Right atrium auricular region (tissue), 2 donors: ENCODE data around the gene DYSF. TPM values are rescaled to one million over a fixed set of nuclear protein-coding genes. Genes with fewer than 3 reads are reported as not detected.

Experiments used
- DNase-seq: peaks from one replicate; pipeline ENCODE4 v3.0.0-alpha.2; 2019; ENCODE audit warnings: low spot score
- H3K27ac ChIP-seq, 2 donors: fragments of 200-600 bp; sonication (generic); 1 replicate in 1 of 2; 2 replicates in 1 of 2; pipeline ENCODE4 v1.5.1; 2016 to 2019
- H3K27me3 ChIP-seq, 2 donors: fragments of 200-600 bp; sonication (generic); one replicate each; pipeline versions ENCODE4 v1.5.1 to v1.6.0; 2017 to 2019
- H3K36me3 ChIP-seq: fragments of 200-600 bp; sonication (generic); one replicate; pipeline ENCODE4 v1.5.1; 2016
- H3K4me1 ChIP-seq, 2 donors: fragments of 200-600 bp; sonication (generic); one replicate each; pipeline versions ENCODE4 v1.5.1 to v1.6.0; 2017 to 2019
- H3K4me3 ChIP-seq, 2 donors: fragments of 200-600 bp; sonication (generic); 1 replicate in 1 of 2; 2 replicates in 1 of 2; pipeline ENCODE4 v1.5.1; 2017 to 2019; ENCODE audit warnings: mild to moderate bottlenecking in 1 of 2, moderate library complexity in 1 of 2
- H3K9me3 ChIP-seq, 2 donors: fragments of 200-600 bp; sonication (generic); one replicate each; pipeline ENCODE4 v1.5.1; 2019
- CTCF ChIP-seq, 2 donors: fragments of 200-600 bp; sonication (generic); IDR thresholded peaks; one replicate each; pipeline ENCODE4 v1.5.1; 2019; ENCODE audit warnings: antibody characterized with exemption in 2 of 2
- total RNA-seq, 2 donors: library from RNA; depleted of rRNA; stranded (reverse); fragments of >200 nt; gene quantifications; one replicate each; pipeline ENCODE4 v1.1.0, GENCODE V29; 2016

DYSF gene
- total RNA-seq, 2 donors from 2014 or later, result 31.3 to 52.1 TPM

GRCh38 chr2:71695235-71696120 lies 242.1 kb downstream of the DYSF start:
- Histone ChIP-seq H3K27ac (no peak overlapping the region), H3K9me3 (no peaks in the 10 kb centered on the region), H3K36me3 (no peaks in the 10 kb centered on the region), H3K27me3 (no peaks in the 10 kb centered on the region), H3K4me1 (peaks cover 0 to 36% of the 10 kb centered on the region in 2 donors), H3K4me3 (no peak overlapping the region)
- no peak for DNase-seq
- no peak for TF ChIP-seq CTCF (IDR thresholded peaks at IDR 0.05)

- Histone ChIP-seq H3K9me3 (no peaks in the 10 kb centered on the region), H3K36me3 (no peaks in the 10 kb centered on the region), H3K27me3 (no peaks in the 10 kb centered on the region), H3K4me1 (peaks cover 0 to 45% of the 10 kb centered on the region in 2 donors), H3K4me3 (no peak overlapping the region), H3K27ac (no peak overlapping the region)
- no peak for TF ChIP-seq CTCF (IDR thresholded peaks at IDR 0.05)
- DNase-seq, result no peak
Observed at GRCh38 chr2:71696381-71696780, 243.0 kb downstream of the DYSF start.

GRCh38 chr2:71697106-71698004 lies 244.0 kb downstream of the DYSF start:
- no peak overlapping the region for H3K4me3 ChIP-seq
- DNase-seq, result no peak
- H3K4me1 ChIP-seq, result peaks cover 0 to 46% of the 10 kb centered on the region in 2 donors
- H3K27me3 ChIP-seq, result no peaks in the 10 kb centered on the region
- H3K9me3 ChIP-seq, result no peaks in the 10 kb centered on the region
- TF ChIP-seq CTCF (IDR thresholded peaks at IDR 0.05), result no peak
- no peaks in the 10 kb centered on the region for H3K36me3 ChIP-seq
- no peak overlapping the region for H3K27ac ChIP-seq

GRCh38 chr2:71699428-71699827 lies 246.1 kb downstream of the DYSF start:
- H3K36me3 ChIP-seq, result no peaks in the 10 kb centered on the region
- TF ChIP-seq CTCF (IDR thresholded peaks at IDR 0.05), result no peak
- H3K9me3 ChIP-seq, result no peaks in the 10 kb centered on the region
- H3K27ac ChIP-seq, result peak overlapping the region; percentile 70 to 94
- H3K27me3 ChIP-seq, result no peaks in the 10 kb centered on the region
- peaks cover 0 to 62% of the 10 kb centered on the region in 2 donors for H3K4me1 ChIP-seq
- DNase-seq, result no peak
- H3K4me3 ChIP-seq, result no peak overlapping the region

GRCh38 chr2:71700041-71700657 lies 246.8 kb downstream of the DYSF start:
- DNase-seq, result no peak
- Histone ChIP-seq H3K27ac (peak overlapping the region; percentile 70 to 94), H3K4me3 (no peak overlapping the region), H3K4me1 (peaks cover 0 to 70% of the 10 kb centered on the region in 2 donors), H3K27me3 (no peaks in the 10 kb centered on the region), H3K36me3 (no peaks in the 10 kb centered on the region), H3K9me3 (no peaks in the 10 kb centered on the region)
- TF ChIP-seq CTCF (IDR thresholded peaks at IDR 0.05), result no peak
